Epithelial cell of proximal tubule (primary cell): Measurements from ENCODE around the gene CASP2. TPM values are rescaled to one million over a fixed set of nuclear protein-coding genes. Genes with fewer than 3 reads are reported as not detected.
A peak's percentile ranks its signal among the peaks of the same experiment; 100 is the strongest.

Experiments
- DNase-seq: peaks from one replicate; pipeline ENCODE4 v3.0.0-alpha.2; 2011; ENCODE audit warnings: low read depth
- H3K4me3 ChIP-seq: 2 replicates; pipeline ENCODE4 v1.5.1; 2011; ENCODE audit warnings: low read depth, mild to moderate bottlenecking, low read length
- CTCF ChIP-seq: conservative IDR thresholded peaks from 2 replicates; pipeline ENCODE4 v1.5.1; 2012; ENCODE audit warnings: low read depth, mild to moderate bottlenecking, low read length
- total RNA-seq: library from RNA; depleted of rRNA; stranded (reverse); fragments of >200 nt; gene quantifications from 2 replicates; pipeline ENCODE4 v1.2.3, GENCODE V29; 2015

The CASP2 gene
- total RNA-seq, 1 donor from 2014 or later: 17.8 TPM

- no peak for DNase-seq
- no peak overlapping the region for H3K4me3 ChIP-seq
- TF ChIP-seq CTCF: no peak
Observed at GRCh38 chr7:143341842-143342241, 53.7 kb downstream of the CASP2 start.

GRCh38 chr7:143343596-143343995, 55.4 kb downstream of the CASP2 start:
- no peak for TF ChIP-seq CTCF
- H3K4me3 ChIP-seq: no peak overlapping the region
- DNase-seq: no peak

DNA sequence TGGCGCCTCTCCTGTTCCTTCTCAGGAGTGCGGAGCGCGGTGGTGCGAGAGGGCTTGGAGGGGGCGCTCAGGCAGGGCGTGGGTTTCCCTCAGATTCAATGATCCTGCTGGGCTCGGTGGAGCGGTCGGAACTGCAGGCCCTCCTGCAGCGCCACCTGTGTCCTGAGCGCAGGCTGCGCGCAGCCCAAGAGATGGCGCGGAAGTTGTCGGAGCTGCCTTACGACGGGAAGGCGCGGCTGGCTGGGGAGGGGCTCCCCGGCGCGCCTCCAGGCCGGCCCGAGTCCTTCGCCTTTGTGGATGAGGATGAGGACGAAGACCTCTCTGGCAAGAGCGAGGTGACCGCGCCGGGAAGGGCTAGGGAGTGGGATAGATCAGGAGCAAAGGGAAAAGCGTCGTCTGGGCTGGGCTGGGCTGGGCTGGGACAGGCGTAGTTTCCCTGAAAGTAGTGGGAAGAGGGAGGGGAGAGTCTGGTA, 57.3 kb downstream of the CASP2 start:
- no peak for DNase-seq
- peak overlapping the region; percentile 16 for H3K4me3 ChIP-seq
- TF ChIP-seq CTCF: peak; percentile 56

DNA sequence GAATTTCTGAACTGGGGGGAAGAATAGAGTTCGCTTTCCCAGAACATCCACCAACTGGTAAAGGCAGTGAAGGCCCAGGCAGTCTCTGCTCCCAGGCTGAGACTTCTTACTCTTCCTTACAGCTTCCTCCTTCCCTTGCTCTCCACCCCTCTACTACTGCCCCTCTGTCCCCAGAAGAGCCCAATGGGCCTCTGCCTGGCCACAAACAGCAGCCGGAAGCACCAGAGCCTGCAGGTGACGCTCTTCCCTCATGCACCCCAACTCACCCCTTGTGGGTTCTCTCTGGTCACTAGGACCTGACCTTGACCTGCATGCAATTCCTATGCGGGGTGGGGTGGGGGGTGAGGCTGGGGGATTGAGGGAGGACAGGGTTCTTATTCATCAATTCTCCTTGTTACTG, 57.9 kb downstream of the CASP2 start:
- no peak for DNase-seq
- TF ChIP-seq CTCF: no peak
- no peak overlapping the region for H3K4me3 ChIP-seq

- DNase-seq: no peak
- H3K4me3 ChIP-seq: no peak overlapping the region
- no peak for TF ChIP-seq CTCF
Observed at GRCh38 chr7:143347950-143348349, 59.8 kb downstream of the CASP2 start.

DNA sequence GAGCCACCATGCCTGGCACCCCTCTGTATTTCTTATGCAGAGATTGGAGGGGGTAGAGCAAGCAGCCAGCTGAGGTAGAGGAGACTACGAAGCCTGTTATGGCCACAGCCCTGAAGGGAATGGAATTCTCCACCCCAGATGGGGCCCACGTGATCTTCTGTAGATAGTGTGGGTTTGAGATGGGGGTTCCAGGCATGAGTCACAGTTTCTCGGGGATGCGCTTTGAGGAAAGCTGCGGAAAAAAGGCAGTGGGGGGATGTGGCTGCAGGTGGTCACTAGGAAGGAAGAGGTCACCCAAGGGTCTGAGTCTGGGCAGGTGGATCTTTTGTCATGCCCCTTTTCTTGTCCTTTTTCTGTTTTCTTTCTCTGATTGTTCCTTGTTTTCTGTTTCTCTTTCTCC, 62.9 kb downstream of the CASP2 start:
- TF ChIP-seq CTCF: no peak
- no peak for DNase-seq

GRCh38 chr7:143351574-143351973, 63.4 kb downstream of the CASP2 start:
- no peak for TF ChIP-seq CTCF
- no peak overlapping the region for H3K4me3 ChIP-seq
- no peak for DNase-seq

More for the DNA sequence above, 62.9 kb downstream of the CASP2 start:
- H3K4me3 ChIP-seq: no peak overlapping the region
